HCT116 (cell line): ENCODE data around the gene NT5C3B. TPM values are rescaled to one million over a fixed set of nuclear protein-coding genes. Genes with fewer than 3 reads are reported as not detected.

Experiments
- ATAC-seq: fragments of 200-7000 bp; cut with Tn5 transposase; 2 replicates; pipeline ENCODE4 v1.9.1; 2020; ENCODE audit warnings: mild to moderate bottlenecking, moderate library complexity
- BruUV-seq: library from RNA; stranded (reverse); fragments of 400-500 nt; replicated peaks from 2 replicates; lab custom pipeline; 2021; lab: Mats Ljungman, UMichigan
- CTCF ChIA-PET: fragments of 300-600 bp; sonication (Branson Sonifier 250); formaldehyde crosslinking; loops from one replicate; lab custom pipeline; 2021; ENCODE audit warnings: antibody characterized with exemption; lab: Charles Lee
- POLR2A ChIA-PET: fragments of 300-600, 350-600 bp; sonication (Branson Sonifier 250); formaldehyde crosslinking; loops from one replicate; lab custom pipeline; 2021; ENCODE audit warnings: antibody characterized with exemption; lab: Charles Lee
- RAD21 ChIA-PET, 2 experiments: fragments of 300-600 bp; sonication (Branson Sonifier 250); formaldehyde crosslinking; loops; one replicate each; lab custom pipeline; 2023; ENCODE audit warnings: low total read pairs in 2 of 2; ENCODE audit not compliant: uncharacterized antibody in 2 of 2, unreplicated experiment in 2 of 2, low non-redundant PET in 1 of 2; lab: Charles Lee
- DNase-seq: peaks from one replicate; pipeline ENCODE4 v3.0.0-alpha.2; 2010; ENCODE audit warnings: low read depth, low spot score
- H2AFZ ChIP-seq: fragments of 200-600 bp; shearing (Covaris generic), sonication (generic); 2 replicates; pipeline ENCODE4 v1.6.1; 2017; ENCODE audit warnings: low read depth, mixed run types, mixed read lengths, antibody characterized with exemption, low read length; ENCODE audit not compliant: poor library complexity, severe bottlenecking
- H3K27ac ChIP-seq: 2 replicates; pipeline ENCODE4 v1.5.1; 2012; ENCODE audit warnings: low read depth, low read length
- H3K27me3 ChIP-seq: fragments of 200-600 bp; sonication (generic); 2 replicates; pipeline ENCODE4 v1.6.1; 2016; ENCODE audit warnings: mixed run types, low read length, mixed read lengths; ENCODE audit not compliant: insufficient read depth
- H3K36me3 ChIP-seq, 2 experiments: fragments of 200-500 bp in 1 of 2; fragments of 200-600 bp in 1 of 2; sonication (Bioruptor generic) in 1 of 2; sonication (generic) in 1 of 2; 2 replicates each; pipeline versions ENCODE4 v1.5.1 to v1.6.1; 2014 to 2016; ENCODE audit warnings: low read length in 2 of 2, inconsistent platforms in 1 of 2, mixed read lengths in 1 of 2, mixed run types in 1 of 2; ENCODE audit not compliant: insufficient read depth in 2 of 2, control insufficient read depth in 1 of 2
- H3K4me1 ChIP-seq, 2 experiments: fragments of 200-600 bp in 1 of 2; sonication (generic) in 1 of 2; 2 replicates each; pipeline versions ENCODE4 v1.5.1 to v1.6.1; 2012 to 2017; ENCODE audit warnings: low read length in 2 of 2, inconsistent platforms in 1 of 2, mild to moderate bottlenecking in 1 of 2, mixed read lengths in 1 of 2, mixed run types in 1 of 2, moderate library complexity in 1 of 2; ENCODE audit not compliant: insufficient read depth in 2 of 2, control insufficient read depth in 1 of 2
- H3K4me2 ChIP-seq: fragments of 200-600 bp; sonication (generic); 2 replicates; pipeline ENCODE4 v1.6.1; 2017; ENCODE audit warnings: mixed run types, low read length, mixed read lengths
- H3K4me3 ChIP-seq, 2 experiments: fragments of 200-600 bp in 1 of 2; sonication (generic) in 1 of 2; replicated peaks in 1 of 2; 2 replicates each; pipeline ENCODE4 v1.5.1; 2011 to 2016; ENCODE audit warnings: low read length in 2 of 2, control low read depth in 1 of 2, low read depth in 1 of 2, mild to moderate bottlenecking in 1 of 2, mixed read lengths in 1 of 2, mixed run types in 1 of 2
- H3K79me2 ChIP-seq: fragments of 200-600 bp; sonication (generic); 2 replicates; pipeline ENCODE4 v1.6.1; 2017; ENCODE audit warnings: mild to moderate bottlenecking, mixed run types, low read length, moderate library complexity, mixed read lengths; ENCODE audit not compliant: insufficient read depth
- H3K9ac ChIP-seq: fragments of 200-600 bp; sonication (generic); 2 replicates; pipeline ENCODE4 v1.6.1; 2016; ENCODE audit warnings: low read length, mixed read lengths
- H3K9me2 ChIP-seq: fragments of 200-600 bp; sonication (generic), shearing (Covaris generic); 2 replicates; pipeline ENCODE4 v1.6.1; 2017; ENCODE audit warnings: mixed run types, mild to moderate bottlenecking, moderate library complexity; ENCODE audit not compliant: insufficient read depth
- H3K9me3 ChIP-seq, 2 experiments: fragments of 200-500 bp in 1 of 2; fragments of 200-600 bp in 1 of 2; sonication (Bioruptor generic) in 1 of 2; sonication (generic) in 1 of 2; 2 replicates each; pipeline ENCODE4 v1.6.1; 2014 to 2017; ENCODE audit warnings: low read length in 2 of 2, mixed read lengths in 2 of 2, inconsistent platforms in 1 of 2, low read depth in 1 of 2, mild to moderate bottlenecking in 1 of 2, mixed run types in 1 of 2, moderate library complexity in 1 of 2; ENCODE audit not compliant: control insufficient read depth in 1 of 2, insufficient read depth in 1 of 2
- H4K20me1 ChIP-seq: fragments of 200-600 bp; sonication (generic), shearing (Covaris generic); 2 replicates; pipeline ENCODE4 v1.6.1; 2017; ENCODE audit warnings: mixed run types, mild to moderate bottlenecking, moderate library complexity; ENCODE audit not compliant: insufficient read depth
- ATF3 ChIP-seq: IDR thresholded peaks from 2 replicates; pipeline ENCODE4 v1.6.1; 2012
- CBX3 ChIP-seq: IDR thresholded peaks from 2 replicates; pipeline ENCODE4 v1.6.1; 2012; ENCODE audit warnings: low read depth
- CEBPB ChIP-seq: IDR thresholded peaks from 2 replicates; pipeline ENCODE4 v1.6.1; 2012; ENCODE audit warnings: low read depth
- EGR1 ChIP-seq: IDR thresholded peaks from 2 replicates; pipeline ENCODE4 v1.6.1; 2012; ENCODE audit warnings: low read depth
- ELF1 ChIP-seq: IDR thresholded peaks from 2 replicates; pipeline ENCODE4 v1.6.1; 2012; ENCODE audit warnings: low read depth, borderline replicate concordance
- EZH2 ChIP-seq: fragments of 200-600 bp; sonication (generic); IDR thresholded peaks from 2 replicates; pipeline ENCODE4 v1.6.1; 2017; ENCODE audit warnings: antibody characterized with exemption, mixed run types
- EZH2phosphoT487 ChIP-seq: fragments of 200-600 bp; IDR thresholded peaks from 2 replicates; pipeline ENCODE4 v1.6.1; 2018; ENCODE audit warnings: antibody characterized with exemption, borderline replicate concordance
- FOSL1 ChIP-seq: IDR thresholded peaks from 2 replicates; pipeline ENCODE4 v1.6.1; 2012; ENCODE audit warnings: low read depth
- JUND ChIP-seq: IDR thresholded peaks from 2 replicates; pipeline ENCODE4 v1.6.1; 2012
- MAX ChIP-seq: IDR thresholded peaks from 2 replicates; pipeline ENCODE4 v1.6.1; 2012
- POLR2A ChIP-seq: IDR thresholded peaks from 2 replicates; pipeline ENCODE4 v1.7.0; 2011; ENCODE audit warnings: borderline replicate concordance; ENCODE audit not compliant: insufficient read depth, insufficient read length; ENCODE audit errors: extremely low read depth
- POLR2AphosphoS5 ChIP-seq: IDR thresholded peaks from 2 replicates; pipeline ENCODE4 v1.6.1; 2011; ENCODE audit warnings: mild to moderate bottlenecking, low read depth, low read length, moderate library complexity
- RAD21 ChIP-seq: IDR thresholded peaks from 2 replicates; pipeline ENCODE4 v1.6.1; 2012; ENCODE audit warnings: low read depth, mild to moderate bottlenecking
- REST ChIP-seq: IDR thresholded peaks from 2 replicates; pipeline ENCODE4 v1.6.1; 2012; ENCODE audit warnings: low read depth
- SIN3A ChIP-seq: IDR thresholded peaks from 2 replicates; pipeline ENCODE4 v1.6.1; 2012; ENCODE audit warnings: low read depth
- SRF ChIP-seq: IDR thresholded peaks from 2 replicates; pipeline ENCODE4 v1.6.1; 2012; ENCODE audit warnings: low read depth
- TCF7L2 ChIP-seq: IDR thresholded peaks from 2 replicates; pipeline ENCODE4 v1.7.0; 2011; ENCODE audit warnings: borderline replicate concordance, inconsistent platforms; ENCODE audit not compliant: insufficient read depth, insufficient read length; ENCODE audit errors: extremely low read depth
- YY1 ChIP-seq: IDR thresholded peaks from 2 replicates; pipeline ENCODE4 v1.6.1; 2011; ENCODE audit warnings: low read length, low read depth, moderate library complexity, mild to moderate bottlenecking; ENCODE audit not compliant: insufficient replicate concordance; ENCODE audit errors: extremely low read depth
- ZBTB33 ChIP-seq: IDR thresholded peaks from 2 replicates; pipeline ENCODE4 v1.6.1; 2011; ENCODE audit warnings: mild to moderate bottlenecking, low read length, moderate library complexity; ENCODE audit not compliant: insufficient replicate concordance; ENCODE audit errors: extremely low read depth
- ZFX ChIP-seq: fragments of 450-650 bp; IDR thresholded peaks from 2 replicates; pipeline ENCODE4 v1.6.1; 2017
- ZNF274 ChIP-seq: fragments of 200-500 bp; sonication (Bioruptor generic); IDR thresholded peaks from 2 replicates; pipeline ENCODE4 v1.6.1; 2014; ENCODE audit warnings: mild to moderate bottlenecking, low read depth, low read length, inconsistent platforms
- intact Hi-C: fragments of 100-400 bp; cut with micrococcal nuclease; formaldehyde crosslinking; loops from 2 replicates; pipeline ENCODE4 v1.10.0; 2022
- total RNA-seq: library from RNA; stranded (reverse); gene quantifications from one replicate; pipeline ENCODE4 v1.2.1, GENCODE V29; 2021; ENCODE audit not compliant: unreplicated experiment

NT5C3B gene
- total RNA-seq, 1 experiment from 2014 or later: 110 TPM

- Histone ChIP-seq H3K79me2 (no peaks in the 10 kb centered on the region), H3K9me3 (no peaks in the 10 kb centered on the region), H3K27me3 (no peaks in the 10 kb centered on the region), H3K9ac (peak overlapping the region; percentile 73), H3K4me1 (peaks cover 40 to 56% of the 10 kb centered on the region in 2 experiments), H3K36me3 (no peaks in the 10 kb centered on the region), H3K9me2 (no peaks in the 10 kb centered on the region), H2AFZ (no peak overlapping the region), H4K20me1 (no peaks in the 10 kb centered on the region), H3K4me3 (peak overlapping the region; percentile 41 to 56), H3K4me2 (peak overlapping the region; percentile 90), H3K27ac (peak overlapping the region; percentile 93)
- intact Hi-C loops: no loop called here
- ATAC-seq (peak; percentile 87), DNase-seq (peak; percentile 79)
- ChIA-PET CTCF (interaction anchor here (1.0 to 1.2 kb wide), 2 partner anchors 8 to 56 kb away, joined by 3 read pairs; no protein-coding TSS in a partner anchor), RAD21 (interaction anchor here in 1 of 2 experiments (0.9 kb wide), 1 partner anchor 20 kb away, joined by 4 read pairs; no protein-coding TSS in a partner anchor), POLR2A (interaction anchor here (1.0 to 3.7 kb wide), 6 partner anchors 7 to 173 kb away, joined by 4 to 33 read pairs (median 7); partner anchors contain the start of genes CNP, EIF1 and JUP)
- BruUV-seq: TSS peak; percentile 88
- TF ChIP-seq ELF1 (no peak), EZH2 (no peak), CBX3 (peak; percentile 66; the same call in 1 of the 2 replicates), MAX (peak; percentile 82), ZFX (0 out of 2 replicates have a peak, but pooled peaks have one; percentile 57), SIN3A (no peak), ATF3 (no peak), YY1 (no peak), POLR2AphosphoS5 (peak; percentile 70), EZH2phosphoT487 (no peak), CEBPB (no peak), POLR2A (no peak), TCF7L2 (no peak), JUND (peak; percentile 68), EGR1 (peak; percentile 89), RAD21 (peak; percentile 20; the same call in 1 of the 2 replicates), REST (no peak), FOSL1 (no peak; the same call in 1 of the 2 replicates), ZNF274 (no peak), ZBTB33 (no peak), SRF (no peak)
Measured at GRCh38 chr17:41792845-41793783, 42.9 kb downstream of the NT5C3B start.
